ENCODE data around the gene SIRT3. TPM values are rescaled to one million over a fixed set of nuclear protein-coding genes. Genes with fewer than 3 reads are reported as not detected.

Gene SIRT3
- 17.0 to 20.0 TPM (median 19.5 TPM) in 5 replicates for total RNA-seq (2022; extraction: Qiagen RNA extraction; ENCODE audit: low read depth)

DNA sequence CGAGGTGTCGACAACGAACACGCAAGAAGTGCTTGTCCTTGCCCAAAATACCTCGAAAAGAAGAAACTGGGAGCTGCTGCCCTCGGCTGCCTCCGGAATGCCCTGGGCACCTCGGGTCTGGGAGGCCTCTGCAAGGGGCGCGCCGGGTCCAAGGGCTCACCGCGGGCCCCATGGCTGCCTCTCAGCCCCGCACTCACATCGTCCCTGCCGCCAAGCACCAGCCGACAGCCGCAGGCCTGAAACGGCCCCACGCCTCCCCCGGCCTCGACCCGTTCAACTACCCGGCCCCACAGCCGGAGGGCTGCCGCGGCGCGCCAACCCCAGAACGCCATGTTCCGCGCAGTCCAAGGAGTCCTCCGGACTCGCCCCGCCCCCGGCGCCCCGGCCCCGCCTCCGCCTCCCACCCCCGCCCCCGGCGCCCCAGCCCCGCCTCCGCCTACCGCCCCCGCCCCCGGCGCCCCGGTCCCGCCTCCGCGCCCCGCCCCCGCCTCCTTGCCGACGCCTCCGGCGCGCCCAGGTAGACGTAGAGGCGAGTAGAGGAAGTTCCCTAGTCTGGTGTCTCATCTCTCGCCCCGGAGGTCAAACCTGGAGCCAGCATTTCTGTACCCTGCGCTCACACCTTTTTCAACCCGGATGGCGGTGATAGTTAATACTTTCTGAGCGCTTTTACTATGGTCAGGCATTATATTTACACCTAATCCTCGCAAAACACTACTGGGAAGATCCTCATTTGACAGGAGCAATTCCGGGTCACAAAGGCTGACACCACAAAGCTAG is at the start of gene SIRT3:
Gene SIRT3 (minus strand): TSS at position 346 of the 777 bp plus-strand sequence. CDS start 14 bp downstream, at position 332.

GRCh38 chr11:278001-278951 is 42.1 kb upstream of the SIRT3 start, which contains the start of gene NLRP6:
Gene NLRP6, plus strand, starts transcription at chr11:278407. Its CDS starts 163 bp downstream, at chr11:278570.

GRCh38 chr11:236774-237767 is 929 bp upstream of the SIRT3 start, which contains the start of gene PSMD13:
Gene PSMD13, plus strand, starts transcription at chr11:236976. Its CDS starts 74 bp downstream, at chr11:237050.

DNA sequence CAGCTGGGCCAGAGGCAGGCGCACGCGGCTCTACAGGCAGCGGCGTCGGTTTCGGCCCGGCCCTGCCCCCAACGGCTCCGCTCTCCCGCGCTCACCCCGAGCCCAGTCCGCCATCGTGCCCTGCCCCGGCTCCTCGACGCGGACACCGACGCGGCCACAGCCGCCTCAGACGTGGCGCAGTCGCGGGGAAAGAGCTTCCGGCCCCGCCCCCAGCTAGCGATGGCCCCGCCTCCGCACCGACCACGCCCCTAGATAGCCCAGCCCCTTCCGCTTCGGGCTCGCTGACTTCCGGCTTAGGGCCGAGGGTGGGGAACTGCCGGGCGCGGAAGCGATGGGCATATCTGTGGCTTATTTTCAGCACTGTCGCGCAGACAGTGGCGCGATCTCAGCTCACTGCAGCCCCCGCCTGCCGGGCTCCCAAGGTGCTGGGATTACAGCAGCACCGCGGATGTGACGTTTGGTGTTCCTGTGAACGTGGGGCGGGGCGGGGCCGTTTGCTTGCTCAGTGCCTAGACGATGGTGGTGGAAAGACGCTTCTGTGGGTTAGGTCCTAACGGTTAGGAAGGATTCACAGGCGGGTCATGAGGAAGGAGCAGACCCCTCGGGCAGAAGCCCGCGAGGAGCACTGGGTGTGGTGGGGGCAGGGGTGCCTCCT is 28.8 kb downstream of the SIRT3 start, which contains the start of the genes BET1L and RIC8A:
Gene BET1L (minus strand): TSS at position 192 of the 655 bp plus-strand sequence. CDS start 78 bp downstream, at position 114.
Gene RIC8A (plus strand): TSS at position 501 of the 655 bp plus-strand sequence. CDS start 1,147 bp downstream, outside the sequence.

GRCh38 chr11:192674-193128 is 43.4 kb downstream of the SIRT3 start, which contains the start of gene SCGB1C1:
Gene SCGB1C1, plus strand, starts transcription at chr11:193078. Its CDS starts 22 bp downstream, at chr11:193100.

Other genes starting within 250 kb of the SIRT3 start
- not detected in 5 replicates for gene SCGB1C1, start 43.3 kb downstream of the SIRT3 start, total RNA-seq (2022; extraction: Qiagen RNA extraction; ENCODE audit: low read depth)
- 42.6 to 47.9 TPM (median 47.6 TPM) in 5 replicates for gene BET1L, start 28.9 kb downstream of the SIRT3 start, total RNA-seq (2022; extraction: Qiagen RNA extraction; ENCODE audit: low read depth)
- gene RIC8A, start 28.6 kb downstream of the SIRT3 start, total RNA-seq (2022; extraction: Qiagen RNA extraction; ENCODE audit: low read depth) = 100 to 124 TPM (median 116 TPM) in 5 replicates
- 163 to 204 TPM (median 177 TPM) in 5 replicates for gene PSMD13, start 634 bp upstream of the SIRT3 start, total RNA-seq (2022; extraction: Qiagen RNA extraction; ENCODE audit: low read depth)
- not detected in 5 replicates for gene NLRP6, start 42.1 kb upstream of the SIRT3 start, total RNA-seq (2022; extraction: Qiagen RNA extraction; ENCODE audit: low read depth)
- gene PGGHG, start 52.8 kb upstream of the SIRT3 start, total RNA-seq (2022; extraction: Qiagen RNA extraction; ENCODE audit: low read depth) = 8.3 to 14.0 TPM (median 9.9 TPM) in 5 replicates
- 0.08 TPM in 1 of 5 replicates, not detected in the others for gene IFITM5, start 63.2 kb upstream of the SIRT3 start, total RNA-seq (2022; extraction: Qiagen RNA extraction; ENCODE audit: low read depth)
- 55.4 to 67.4 TPM (median 60.2 TPM) in 5 replicates for gene IFITM2, start 71.5 kb upstream of the SIRT3 start, total RNA-seq (2022; extraction: Qiagen RNA extraction; ENCODE audit: low read depth)
- 0.24 to 0.82 TPM (median 0.49 TPM) in 4 of 5 replicates, not detected in the other for gene IFITM1, start 77.7 kb upstream of the SIRT3 start, total RNA-seq (2022; extraction: Qiagen RNA extraction; ENCODE audit: low read depth)
- gene IFITM3, start 84.5 kb upstream of the SIRT3 start, total RNA-seq (2022; extraction: Qiagen RNA extraction; ENCODE audit: low read depth) = 20.3 to 33.4 TPM (median 29.1 TPM) in 5 replicates
- 9.3 to 23.3 TPM (median 15.1 TPM) in 5 replicates for gene B4GALNT4, start 133.2 kb upstream of the SIRT3 start, total RNA-seq (2022; extraction: Qiagen RNA extraction; ENCODE audit: low read depth)
- 31.0 to 40.9 TPM (median 35.4 TPM) in 5 replicates for gene PKP3, start 157.9 kb upstream of the SIRT3 start, total RNA-seq (2022; extraction: Qiagen RNA extraction; ENCODE audit: low read depth)
- gene SIGIRR, start 178.7 kb upstream of the SIRT3 start, total RNA-seq (2022; extraction: Qiagen RNA extraction; ENCODE audit: low read depth) = 58.8 to 99.8 TPM (median 88.2 TPM) in 5 replicates
- 0.51 to 1.2 TPM (median 0.77 TPM) in 5 replicates for gene ANO9, start 205.7 kb upstream of the SIRT3 start, total RNA-seq (2022; extraction: Qiagen RNA extraction; ENCODE audit: low read depth)
- 35.2 to 48.4 TPM (median 45.1 TPM) in 5 replicates for gene PTDSS2, start 213.9 kb upstream of the SIRT3 start, total RNA-seq (2022; extraction: Qiagen RNA extraction; ENCODE audit: low read depth)

Data from A549 treated with CpdA at 1 μM for 4 hours (cell line).